ENCODE data around the gene LRMDA.
"Not testable (repeated sequence)": the region's sequence is repeated elsewhere in the genome, so short reads cannot be mapped to it uniquely, and the experiment has no call there.

Gene LRMDA

GRCh38 chr10:75592791-75593643 is 161.6 kb downstream of the LRMDA start:
- DNase-seq = no peak

- no peak for DNase-seq
Observed at GRCh38 chr10:75593692-75594556, 162.5 kb downstream of the LRMDA start.

GRCh38 chr10:75596930-75597620 is 165.7 kb downstream of the LRMDA start:
- DNase-seq = no peak

GRCh38 chr10:75597773-75598440 is 166.5 kb downstream of the LRMDA start:
- no peak for DNase-seq

- no peak for DNase-seq
Observed at GRCh38 chr10:75598998-75599397, 167.6 kb downstream of the LRMDA start.

- DNase-seq = no peak
Observed at GRCh38 chr10:75599875-75600648, 168.6 kb downstream of the LRMDA start.

GRCh38 chr10:75600833-75601232 is 169.4 kb downstream of the LRMDA start:
- DNase-seq = no peak

- DNase-seq = no peak
Observed at GRCh38 chr10:75602341-75602740, 170.9 kb downstream of the LRMDA start.

GRCh38 chr10:75605096-75605495 is 173.7 kb downstream of the LRMDA start:
- DNase-seq = no peak

GRCh38 chr10:75605795-75606194 is 174.4 kb downstream of the LRMDA start:
- DNase-seq = not testable (repeated sequence)

GRCh38 chr10:75606203-75606779 is 174.9 kb downstream of the LRMDA start:
- no peak for DNase-seq

GRCh38 chr10:75607576-75607975 is 176.2 kb downstream of the LRMDA start:
- no peak for DNase-seq

- DNase-seq = no peak
Observed at GRCh38 chr10:75610183-75610582, 178.8 kb downstream of the LRMDA start.

GRCh38 chr10:75611172-75611992 is 180.0 kb downstream of the LRMDA start:
- DNase-seq = no peak

GRCh38 chr10:75611993-75612372 is 180.6 kb downstream of the LRMDA start:
- DNase-seq = no peak

GRCh38 chr10:75612904-75613684 is 181.7 kb downstream of the LRMDA start:
- DNase-seq = no peak

- DNase-seq = no peak
Observed at GRCh38 chr10:75613685-75614504, 182.5 kb downstream of the LRMDA start.

GRCh38 chr10:75616076-75616475 is 184.7 kb downstream of the LRMDA start:
- no peak for DNase-seq

Measured in NCI-H1048 (cell line).